HCT116 (cell line): ENCODE measurements around the gene CNPY1. TPM values are rescaled to one million over a fixed set of nuclear protein-coding genes. Genes with fewer than 3 reads are reported as not detected.

Source experiments
- ATAC-seq: fragments of 200-7000 bp; cut with Tn5 transposase; 2 replicates; pipeline ENCODE4 v1.9.1; 2020; ENCODE audit warnings: mild to moderate bottlenecking, moderate library complexity
- BruUV-seq: library from RNA; stranded (reverse); fragments of 400-500 nt; replicated peaks from 2 replicates; lab custom pipeline; 2021; lab: Mats Ljungman, UMichigan
- CTCF ChIA-PET: fragments of 300-600 bp; sonication (Branson Sonifier 250); formaldehyde crosslinking; loops from one replicate; lab custom pipeline; 2021; ENCODE audit warnings: antibody characterized with exemption; lab: Charles Lee
- POLR2A ChIA-PET: fragments of 300-600, 350-600 bp; sonication (Branson Sonifier 250); formaldehyde crosslinking; loops from one replicate; lab custom pipeline; 2021; ENCODE audit warnings: antibody characterized with exemption; lab: Charles Lee
- RAD21 ChIA-PET, 2 experiments: fragments of 300-600 bp; sonication (Branson Sonifier 250); formaldehyde crosslinking; loops; one replicate each; lab custom pipeline; 2023; ENCODE audit warnings: low total read pairs in 2 of 2; ENCODE audit not compliant: uncharacterized antibody in 2 of 2, unreplicated experiment in 2 of 2, low non-redundant PET in 1 of 2; lab: Charles Lee
- DNase-seq: peaks from one replicate; pipeline ENCODE4 v3.0.0-alpha.2; 2010; ENCODE audit warnings: low read depth, low spot score
- H2AFZ ChIP-seq: fragments of 200-600 bp; shearing (Covaris generic), sonication (generic); 2 replicates; pipeline ENCODE4 v1.6.1; 2017; ENCODE audit warnings: low read depth, mixed run types, mixed read lengths, antibody characterized with exemption, low read length; ENCODE audit not compliant: poor library complexity, severe bottlenecking
- H3K27ac ChIP-seq: 2 replicates; pipeline ENCODE4 v1.5.1; 2012; ENCODE audit warnings: low read depth, low read length
- H3K27me3 ChIP-seq: fragments of 200-600 bp; sonication (generic); 2 replicates; pipeline ENCODE4 v1.6.1; 2016; ENCODE audit warnings: mixed run types, low read length, mixed read lengths; ENCODE audit not compliant: insufficient read depth
- H3K36me3 ChIP-seq, 2 experiments: fragments of 200-500 bp in 1 of 2; fragments of 200-600 bp in 1 of 2; sonication (Bioruptor generic) in 1 of 2; sonication (generic) in 1 of 2; 2 replicates each; pipeline versions ENCODE4 v1.5.1 to v1.6.1; 2014 to 2016; ENCODE audit warnings: low read length in 2 of 2, inconsistent platforms in 1 of 2, mixed read lengths in 1 of 2, mixed run types in 1 of 2; ENCODE audit not compliant: insufficient read depth in 2 of 2, control insufficient read depth in 1 of 2
- H3K4me1 ChIP-seq, 2 experiments: fragments of 200-600 bp in 1 of 2; sonication (generic) in 1 of 2; 2 replicates each; pipeline versions ENCODE4 v1.5.1 to v1.6.1; 2012 to 2017; ENCODE audit warnings: low read length in 2 of 2, inconsistent platforms in 1 of 2, mild to moderate bottlenecking in 1 of 2, mixed read lengths in 1 of 2, mixed run types in 1 of 2, moderate library complexity in 1 of 2; ENCODE audit not compliant: insufficient read depth in 2 of 2, control insufficient read depth in 1 of 2
- H3K4me2 ChIP-seq: fragments of 200-600 bp; sonication (generic); 2 replicates; pipeline ENCODE4 v1.6.1; 2017; ENCODE audit warnings: mixed run types, low read length, mixed read lengths
- H3K4me3 ChIP-seq, 2 experiments: fragments of 200-600 bp in 1 of 2; sonication (generic) in 1 of 2; replicated peaks in 1 of 2; 2 replicates each; pipeline ENCODE4 v1.5.1; 2011 to 2016; ENCODE audit warnings: low read length in 2 of 2, control low read depth in 1 of 2, low read depth in 1 of 2, mild to moderate bottlenecking in 1 of 2, mixed read lengths in 1 of 2, mixed run types in 1 of 2
- H3K79me2 ChIP-seq: fragments of 200-600 bp; sonication (generic); 2 replicates; pipeline ENCODE4 v1.6.1; 2017; ENCODE audit warnings: mild to moderate bottlenecking, mixed run types, low read length, moderate library complexity, mixed read lengths; ENCODE audit not compliant: insufficient read depth
- H3K9ac ChIP-seq: fragments of 200-600 bp; sonication (generic); 2 replicates; pipeline ENCODE4 v1.6.1; 2016; ENCODE audit warnings: low read length, mixed read lengths
- H3K9me2 ChIP-seq: fragments of 200-600 bp; sonication (generic), shearing (Covaris generic); 2 replicates; pipeline ENCODE4 v1.6.1; 2017; ENCODE audit warnings: mixed run types, mild to moderate bottlenecking, moderate library complexity; ENCODE audit not compliant: insufficient read depth
- H3K9me3 ChIP-seq, 2 experiments: fragments of 200-500 bp in 1 of 2; fragments of 200-600 bp in 1 of 2; sonication (Bioruptor generic) in 1 of 2; sonication (generic) in 1 of 2; 2 replicates each; pipeline ENCODE4 v1.6.1; 2014 to 2017; ENCODE audit warnings: low read length in 2 of 2, mixed read lengths in 2 of 2, inconsistent platforms in 1 of 2, low read depth in 1 of 2, mild to moderate bottlenecking in 1 of 2, mixed run types in 1 of 2, moderate library complexity in 1 of 2; ENCODE audit not compliant: control insufficient read depth in 1 of 2, insufficient read depth in 1 of 2
- H4K20me1 ChIP-seq: fragments of 200-600 bp; sonication (generic), shearing (Covaris generic); 2 replicates; pipeline ENCODE4 v1.6.1; 2017; ENCODE audit warnings: mixed run types, mild to moderate bottlenecking, moderate library complexity; ENCODE audit not compliant: insufficient read depth
- CEBPB ChIP-seq: IDR thresholded peaks from 2 replicates; pipeline ENCODE4 v1.6.1; 2012; ENCODE audit warnings: low read depth
- EGR1 ChIP-seq: IDR thresholded peaks from 2 replicates; pipeline ENCODE4 v1.6.1; 2012; ENCODE audit warnings: low read depth
- ELF1 ChIP-seq: IDR thresholded peaks from 2 replicates; pipeline ENCODE4 v1.6.1; 2012; ENCODE audit warnings: low read depth, borderline replicate concordance
- FOSL1 ChIP-seq: IDR thresholded peaks from 2 replicates; pipeline ENCODE4 v1.6.1; 2012; ENCODE audit warnings: low read depth
- JUND ChIP-seq: IDR thresholded peaks from 2 replicates; pipeline ENCODE4 v1.6.1; 2012
- POLR2A ChIP-seq: IDR thresholded peaks from 2 replicates; pipeline ENCODE4 v1.7.0; 2011; ENCODE audit warnings: borderline replicate concordance; ENCODE audit not compliant: insufficient read depth, insufficient read length; ENCODE audit errors: extremely low read depth
- POLR2AphosphoS5 ChIP-seq: IDR thresholded peaks from 2 replicates; pipeline ENCODE4 v1.6.1; 2011; ENCODE audit warnings: mild to moderate bottlenecking, low read depth, low read length, moderate library complexity
- RAD21 ChIP-seq: IDR thresholded peaks from 2 replicates; pipeline ENCODE4 v1.6.1; 2012; ENCODE audit warnings: low read depth, mild to moderate bottlenecking
- SIN3A ChIP-seq: IDR thresholded peaks from 2 replicates; pipeline ENCODE4 v1.6.1; 2012; ENCODE audit warnings: low read depth
- SP1 ChIP-seq: IDR thresholded peaks from 2 replicates; pipeline ENCODE4 v1.6.1; 2012; ENCODE audit warnings: low read depth
- TCF7L2 ChIP-seq: IDR thresholded peaks from 2 replicates; pipeline ENCODE4 v1.7.0; 2011; ENCODE audit warnings: borderline replicate concordance, inconsistent platforms; ENCODE audit not compliant: insufficient read depth, insufficient read length; ENCODE audit errors: extremely low read depth
- ZFX ChIP-seq: fragments of 450-650 bp; IDR thresholded peaks from 2 replicates; pipeline ENCODE4 v1.6.1; 2017
- ZNF274 ChIP-seq: fragments of 200-500 bp; sonication (Bioruptor generic); IDR thresholded peaks from 2 replicates; pipeline ENCODE4 v1.6.1; 2014; ENCODE audit warnings: mild to moderate bottlenecking, low read depth, low read length, inconsistent platforms
- intact Hi-C: fragments of 100-400 bp; cut with micrococcal nuclease; formaldehyde crosslinking; loops from 2 replicates; pipeline ENCODE4 v1.10.0; 2022
- total RNA-seq: library from RNA; stranded (reverse); gene quantifications from one replicate; pipeline ENCODE4 v1.2.1, GENCODE V29; 2021; ENCODE audit not compliant: unreplicated experiment
- TF ChIP-seq, protein P1 (sequence below): IDR thresholded peaks from 2 replicates; pipeline ENCODE4 v1.6.1; 2011; ENCODE audit warnings: mild to moderate bottlenecking, low read length, moderate library complexity; ENCODE audit not compliant: insufficient replicate concordance; ENCODE audit errors: extremely low read depth
- TF ChIP-seq, protein P2 (sequence below), 3 experiments: fragments of 200-600 bp in 1 of 3; sonication (generic) in 1 of 3; IDR thresholded peaks in 2 of 3; conservative IDR thresholded peaks in 1 of 3; 2 replicates each; pipeline ENCODE4 v1.5.1; 2012 to 2017; ENCODE audit warnings: low read depth in 2 of 3, low read length in 2 of 3, antibody characterized with exemption in 1 of 3, borderline replicate concordance in 1 of 3, control low read depth in 1 of 3, mild to moderate bottlenecking in 1 of 3, mixed read lengths in 1 of 3, mixed run types in 1 of 3, moderate library complexity in 1 of 3; ENCODE audit not compliant: insufficient read depth in 1 of 3
- TF ChIP-seq, protein P3 (sequence below): IDR thresholded peaks from 2 replicates; pipeline ENCODE4 v1.6.1; 2012; ENCODE audit warnings: low read depth
- TF ChIP-seq, protein P4 (sequence below): IDR thresholded peaks from 2 replicates; pipeline ENCODE4 v1.6.1; 2012
- TF ChIP-seq, protein P5 (sequence below): IDR thresholded peaks from 2 replicates; pipeline ENCODE4 v1.6.1; 2012

Gene CNPY1
- total RNA-seq, 1 experiment from 2014 or later, result not detected

DNA sequence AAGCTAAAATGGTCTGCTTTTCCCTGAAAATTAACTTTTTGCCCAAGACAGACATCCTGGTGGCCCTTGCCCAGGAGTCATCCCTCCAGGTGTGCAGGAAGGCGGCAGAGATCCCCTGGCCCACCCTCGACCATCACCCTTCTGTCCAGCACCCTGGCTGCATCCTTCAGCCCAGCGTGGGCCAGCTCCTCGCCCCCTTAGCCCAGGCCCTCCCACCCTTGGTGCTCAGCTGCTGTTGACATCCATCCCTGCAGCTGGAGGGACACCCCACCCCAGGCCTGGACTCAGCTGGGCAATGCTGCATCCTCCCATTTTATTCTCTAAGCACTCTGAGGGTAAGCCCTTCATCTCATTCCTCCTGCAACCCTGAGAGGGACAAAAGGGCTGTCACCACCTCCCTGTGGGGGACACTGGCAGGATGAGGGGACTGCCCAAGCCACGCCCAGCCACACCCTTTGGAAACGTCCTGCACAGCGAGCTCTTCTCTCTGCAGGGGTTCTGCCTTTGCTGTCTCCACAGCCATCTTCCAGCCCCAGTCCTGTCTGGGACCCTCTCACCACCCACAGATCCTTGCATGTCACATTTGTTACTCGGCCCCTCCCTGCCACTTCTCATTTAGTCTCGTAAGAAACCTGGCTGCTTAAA is 57.8 kb downstream of the CNPY1 start:
- no peaks in the 10 kb centered on the region for H3K36me3 ChIP-seq
- intact Hi-C loops, result no loop called here
- no peaks in the 10 kb centered on the region for H3K9me2 ChIP-seq
- no peak overlapping the region for H3K9ac ChIP-seq
- CTCF ChIA-PET, result no interaction called here
- no peaks in the 10 kb centered on the region for H3K9me3 ChIP-seq
- no peaks in the 10 kb centered on the region for H4K20me1 ChIP-seq
- no peak overlapping the region for H3K27ac ChIP-seq
- H3K27me3 ChIP-seq, result 0 out of 2 replicates have a peak, but pooled peaks cover 8% of the 10 kb centered on the region
- H3K4me2 ChIP-seq, result no peak overlapping the region
- H3K4me1 ChIP-seq, result no peaks in the 10 kb centered on the region; a peak in 1 of 4 replicates
- DNase-seq, result no peak
- BruUV-seq, result no TSS peak
- no peak for ATAC-seq
- POLR2A ChIA-PET, result no interaction called here
- TF ChIP-seq FOSL1 (no peak), TCF7L2 (no peak), POLR2AphosphoS5 (no peak), EGR1 (no peak), ZNF274 (no peak), JUND (no peak), POLR2A (no peak), ZFX (no peak), RAD21 (no peak), ELF1 (no peak), SP1 (no peak), SIN3A (no peak), CEBPB (no peak)
- TF ChIP-seq, protein P1, sequence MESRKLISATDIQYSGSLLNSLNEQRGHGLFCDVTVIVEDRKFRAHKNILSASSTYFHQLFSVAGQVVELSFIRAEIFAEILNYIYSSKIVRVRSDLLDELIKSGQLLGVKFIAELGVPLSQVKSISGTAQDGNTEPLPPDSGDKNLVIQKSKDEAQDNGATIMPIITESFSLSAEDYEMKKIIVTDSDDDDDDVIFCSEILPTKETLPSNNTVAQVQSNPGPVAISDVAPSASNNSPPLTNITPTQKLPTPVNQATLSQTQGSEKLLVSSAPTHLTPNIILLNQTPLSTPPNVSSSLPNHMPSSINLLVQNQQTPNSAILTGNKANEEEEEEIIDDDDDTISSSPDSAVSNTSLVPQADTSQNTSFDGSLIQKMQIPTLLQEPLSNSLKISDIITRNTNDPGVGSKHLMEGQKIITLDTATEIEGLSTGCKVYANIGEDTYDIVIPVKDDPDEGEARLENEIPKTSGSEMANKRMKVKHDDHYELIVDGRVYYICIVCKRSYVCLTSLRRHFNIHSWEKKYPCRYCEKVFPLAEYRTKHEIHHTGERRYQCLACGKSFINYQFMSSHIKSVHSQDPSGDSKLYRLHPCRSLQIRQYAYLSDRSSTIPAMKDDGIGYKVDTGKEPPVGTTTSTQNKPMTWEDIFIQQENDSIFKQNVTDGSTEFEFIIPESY, result no peak
- TF ChIP-seq, protein P2, sequence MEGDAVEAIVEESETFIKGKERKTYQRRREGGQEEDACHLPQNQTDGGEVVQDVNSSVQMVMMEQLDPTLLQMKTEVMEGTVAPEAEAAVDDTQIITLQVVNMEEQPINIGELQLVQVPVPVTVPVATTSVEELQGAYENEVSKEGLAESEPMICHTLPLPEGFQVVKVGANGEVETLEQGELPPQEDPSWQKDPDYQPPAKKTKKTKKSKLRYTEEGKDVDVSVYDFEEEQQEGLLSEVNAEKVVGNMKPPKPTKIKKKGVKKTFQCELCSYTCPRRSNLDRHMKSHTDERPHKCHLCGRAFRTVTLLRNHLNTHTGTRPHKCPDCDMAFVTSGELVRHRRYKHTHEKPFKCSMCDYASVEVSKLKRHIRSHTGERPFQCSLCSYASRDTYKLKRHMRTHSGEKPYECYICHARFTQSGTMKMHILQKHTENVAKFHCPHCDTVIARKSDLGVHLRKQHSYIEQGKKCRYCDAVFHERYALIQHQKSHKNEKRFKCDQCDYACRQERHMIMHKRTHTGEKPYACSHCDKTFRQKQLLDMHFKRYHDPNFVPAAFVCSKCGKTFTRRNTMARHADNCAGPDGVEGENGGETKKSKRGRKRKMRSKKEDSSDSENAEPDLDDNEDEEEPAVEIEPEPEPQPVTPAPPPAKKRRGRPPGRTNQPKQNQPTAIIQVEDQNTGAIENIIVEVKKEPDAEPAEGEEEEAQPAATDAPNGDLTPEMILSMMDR (IDR thresholded peaks at IDR 0.05 in 2 of 3, conservative IDR thresholded peaks at IDR 0.05 in 1 of 3; ENCODE audit: borderline replicate concordance in 1 of 3, insufficient read depth in 1 of 3, low read depth in 2 of 3, low read length in 2 of 3), result no peak
- TF ChIP-seq, protein P3, sequence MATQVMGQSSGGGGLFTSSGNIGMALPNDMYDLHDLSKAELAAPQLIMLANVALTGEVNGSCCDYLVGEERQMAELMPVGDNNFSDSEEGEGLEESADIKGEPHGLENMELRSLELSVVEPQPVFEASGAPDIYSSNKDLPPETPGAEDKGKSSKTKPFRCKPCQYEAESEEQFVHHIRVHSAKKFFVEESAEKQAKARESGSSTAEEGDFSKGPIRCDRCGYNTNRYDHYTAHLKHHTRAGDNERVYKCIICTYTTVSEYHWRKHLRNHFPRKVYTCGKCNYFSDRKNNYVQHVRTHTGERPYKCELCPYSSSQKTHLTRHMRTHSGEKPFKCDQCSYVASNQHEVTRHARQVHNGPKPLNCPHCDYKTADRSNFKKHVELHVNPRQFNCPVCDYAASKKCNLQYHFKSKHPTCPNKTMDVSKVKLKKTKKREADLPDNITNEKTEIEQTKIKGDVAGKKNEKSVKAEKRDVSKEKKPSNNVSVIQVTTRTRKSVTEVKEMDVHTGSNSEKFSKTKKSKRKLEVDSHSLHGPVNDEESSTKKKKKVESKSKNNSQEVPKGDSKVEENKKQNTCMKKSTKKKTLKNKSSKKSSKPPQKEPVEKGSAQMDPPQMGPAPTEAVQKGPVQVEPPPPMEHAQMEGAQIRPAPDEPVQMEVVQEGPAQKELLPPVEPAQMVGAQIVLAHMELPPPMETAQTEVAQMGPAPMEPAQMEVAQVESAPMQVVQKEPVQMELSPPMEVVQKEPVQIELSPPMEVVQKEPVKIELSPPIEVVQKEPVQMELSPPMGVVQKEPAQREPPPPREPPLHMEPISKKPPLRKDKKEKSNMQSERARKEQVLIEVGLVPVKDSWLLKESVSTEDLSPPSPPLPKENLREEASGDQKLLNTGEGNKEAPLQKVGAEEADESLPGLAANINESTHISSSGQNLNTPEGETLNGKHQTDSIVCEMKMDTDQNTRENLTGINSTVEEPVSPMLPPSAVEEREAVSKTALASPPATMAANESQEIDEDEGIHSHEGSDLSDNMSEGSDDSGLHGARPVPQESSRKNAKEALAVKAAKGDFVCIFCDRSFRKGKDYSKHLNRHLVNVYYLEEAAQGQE, result no peak
- TF ChIP-seq, protein P4, sequence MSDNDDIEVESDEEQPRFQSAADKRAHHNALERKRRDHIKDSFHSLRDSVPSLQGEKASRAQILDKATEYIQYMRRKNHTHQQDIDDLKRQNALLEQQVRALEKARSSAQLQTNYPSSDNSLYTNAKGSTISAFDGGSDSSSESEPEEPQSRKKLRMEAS, result no peak
- TF ChIP-seq, protein P5, sequence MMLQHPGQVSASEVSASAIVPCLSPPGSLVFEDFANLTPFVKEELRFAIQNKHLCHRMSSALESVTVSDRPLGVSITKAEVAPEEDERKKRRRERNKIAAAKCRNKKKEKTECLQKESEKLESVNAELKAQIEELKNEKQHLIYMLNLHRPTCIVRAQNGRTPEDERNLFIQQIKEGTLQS, result no peak
- H3K79me2 ChIP-seq, result no peaks in the 10 kb centered on the region
- H2AFZ ChIP-seq, result no peak overlapping the region
- no peak overlapping the region for H3K4me3 ChIP-seq
- RAD21 ChIA-PET, result no interaction called here
